IPS-NIHi7 (cell line): ENCODE measurements around the gene LHFPL2.
"Not testable (repeated sequence)": the region's sequence is repeated elsewhere in the genome, so short reads cannot be mapped to it uniquely, and the experiment has no call there.

Source experiments
- DNase-seq: peaks from one replicate; pipeline ENCODE4 v3.0.0; 2012; ENCODE audit warnings: mixed read lengths; ENCODE audit errors: extremely low spot score

Gene LHFPL2

GRCh38 chr5:78648359-78649210 is at the start of gene LHFPL2:
LHFPL2 (minus strand) TSS chr5:78648772; CDS start chr5:78510213, 138,559 bp downstream.
- peak; percentile 84 for DNase-seq

- no peak for DNase-seq
These were observed 48.1 kb upstream of the LHFPL2 start for GRCh38 chr5:78696637-78697036.

GRCh38 chr5:78696052-78696451 is 47.5 kb upstream of the LHFPL2 start:
- not testable (repeated sequence) for DNase-seq

- no peak for DNase-seq
These were observed 44.8 kb upstream of the LHFPL2 start for GRCh38 chr5:78693339-78693738.

GRCh38 chr5:78691084-78691960 is 42.8 kb upstream of the LHFPL2 start:
- DNase-seq: peak; percentile 30

GRCh38 chr5:78690253-78690972 is 41.8 kb upstream of the LHFPL2 start:
- no peak for DNase-seq

- DNase-seq: no peak
These were observed 41.1 kb upstream of the LHFPL2 start for GRCh38 chr5:78689540-78690252.

- DNase-seq: not testable (repeated sequence)
These were observed 38.9 kb upstream of the LHFPL2 start for GRCh38 chr5:78687514-78687913.

GRCh38 chr5:78683905-78684304 is 35.3 kb upstream of the LHFPL2 start:
- not testable (repeated sequence) for DNase-seq

GRCh38 chr5:78679905-78680304 is 31.3 kb upstream of the LHFPL2 start:
- no peak for DNase-seq

- DNase-seq: no peak
These were observed 29.5 kb upstream of the LHFPL2 start for GRCh38 chr5:78677777-78678668.

- DNase-seq: no peak
These were observed 27.6 kb upstream of the LHFPL2 start for GRCh38 chr5:78675956-78676730.

GRCh38 chr5:78673827-78674226 is 25.3 kb upstream of the LHFPL2 start:
- DNase-seq: not testable (repeated sequence)

GRCh38 chr5:78672154-78672553 is 23.6 kb upstream of the LHFPL2 start:
- DNase-seq: no peak

- no peak for DNase-seq
These were observed 23.0 kb upstream of the LHFPL2 start for GRCh38 chr5:78671609-78672008.

- no peak for DNase-seq
These were observed 22.2 kb upstream of the LHFPL2 start for GRCh38 chr5:78670701-78671269.

- DNase-seq: no peak
These were observed 20.8 kb upstream of the LHFPL2 start for GRCh38 chr5:78669331-78669730.

GRCh38 chr5:78667461-78668103 is 19.0 kb upstream of the LHFPL2 start:
- no peak for DNase-seq

GRCh38 chr5:78666975-78667374 is 18.4 kb upstream of the LHFPL2 start:
- not testable (repeated sequence) for DNase-seq
